ENCODE results near the gene FGF19. TPM values are rescaled to one million over a fixed set of nuclear protein-coding genes. Genes with fewer than 3 reads are reported as not detected.
A peak's percentile ranks its signal among the peaks of the same experiment; 100 is the strongest.

FGF19 gene
- total and polyA plus RNA-seq, 2 donors from 2014 or later, result not detected

DNA sequence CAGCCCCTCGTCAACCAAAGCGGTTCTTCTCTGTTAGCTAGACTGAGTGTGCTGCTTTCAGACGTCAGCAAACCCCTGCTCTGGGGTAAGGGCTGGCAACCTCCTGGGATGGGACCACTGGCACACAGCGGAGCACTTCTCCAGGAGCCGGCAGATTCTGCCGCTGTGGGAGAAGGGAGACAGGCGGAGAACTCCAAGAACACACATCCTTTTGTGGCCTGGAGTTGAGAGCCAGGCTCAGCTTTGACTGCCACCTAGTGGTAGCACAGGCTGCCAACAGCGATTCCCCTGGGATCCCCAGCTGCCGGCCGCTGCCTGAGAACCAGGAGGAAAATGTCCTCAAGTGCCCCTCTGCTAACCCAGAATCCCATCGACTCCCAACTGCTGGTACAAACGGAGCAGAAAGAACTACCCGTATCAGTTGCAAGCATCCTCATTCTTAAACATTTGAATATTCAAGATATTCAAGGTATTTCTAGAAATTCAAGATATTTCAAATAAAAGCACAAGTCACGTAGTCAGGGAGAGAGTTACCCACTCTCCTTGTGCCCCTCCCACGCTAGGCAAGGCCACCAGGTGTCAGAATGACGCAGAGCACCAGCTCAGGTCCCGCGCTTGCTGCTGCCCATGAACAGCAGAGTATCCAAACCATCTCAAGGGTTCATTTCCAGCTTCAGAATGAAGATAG, 33.5 kb downstream of the FGF19 start:
- TF ChIP-seq, protein P1, sequence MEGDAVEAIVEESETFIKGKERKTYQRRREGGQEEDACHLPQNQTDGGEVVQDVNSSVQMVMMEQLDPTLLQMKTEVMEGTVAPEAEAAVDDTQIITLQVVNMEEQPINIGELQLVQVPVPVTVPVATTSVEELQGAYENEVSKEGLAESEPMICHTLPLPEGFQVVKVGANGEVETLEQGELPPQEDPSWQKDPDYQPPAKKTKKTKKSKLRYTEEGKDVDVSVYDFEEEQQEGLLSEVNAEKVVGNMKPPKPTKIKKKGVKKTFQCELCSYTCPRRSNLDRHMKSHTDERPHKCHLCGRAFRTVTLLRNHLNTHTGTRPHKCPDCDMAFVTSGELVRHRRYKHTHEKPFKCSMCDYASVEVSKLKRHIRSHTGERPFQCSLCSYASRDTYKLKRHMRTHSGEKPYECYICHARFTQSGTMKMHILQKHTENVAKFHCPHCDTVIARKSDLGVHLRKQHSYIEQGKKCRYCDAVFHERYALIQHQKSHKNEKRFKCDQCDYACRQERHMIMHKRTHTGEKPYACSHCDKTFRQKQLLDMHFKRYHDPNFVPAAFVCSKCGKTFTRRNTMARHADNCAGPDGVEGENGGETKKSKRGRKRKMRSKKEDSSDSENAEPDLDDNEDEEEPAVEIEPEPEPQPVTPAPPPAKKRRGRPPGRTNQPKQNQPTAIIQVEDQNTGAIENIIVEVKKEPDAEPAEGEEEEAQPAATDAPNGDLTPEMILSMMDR (IDR thresholded peaks at IDR 0.05; ENCODE audit: borderline replicate concordance, extremely low read depth, insufficient read depth), result peak; percentile 94
- H3K9me3 ChIP-seq (ENCODE audit: control insufficient read depth in 2 of 3, insufficient read depth in 1 of 3, low read length in 3 of 3), result no peaks in the 10 kb centered on the region
- no peak overlapping the region for H3K9ac ChIP-seq (ENCODE audit: low read length in 3 of 3)
- FAIRE-seq, result no peak
- no peak overlapping the region for H3K4me3 ChIP-seq (ENCODE audit: low read length in 3 of 3)
- H3K27ac ChIP-seq (ENCODE audit: low read depth in 2 of 2, low read length in 2 of 2), result no peak overlapping the region
- H3K36me3 ChIP-seq (ENCODE audit: control insufficient read depth in 2 of 3, insufficient read depth in 3 of 3, low read length in 3 of 3), result peaks cover 0 to 20% (median 9%) of the 10 kb centered on the region in 3 donors
- intact Hi-C loops (cut with DNase I), result no loop called here
- H3K27me3 ChIP-seq (ENCODE audit: control insufficient read depth, insufficient read depth, low read length), result no peaks in the 10 kb centered on the region
- DNase-seq, result peak; percentile 90 to 93 (median 91)
- H3K4me1 ChIP-seq (ENCODE audit: control insufficient read depth in 2 of 3, insufficient read depth in 2 of 3, low read depth in 1 of 3, low read length in 3 of 3), result peaks cover 0 to 7% (median 6%) of the 10 kb centered on the region in 3 donors

DNA sequence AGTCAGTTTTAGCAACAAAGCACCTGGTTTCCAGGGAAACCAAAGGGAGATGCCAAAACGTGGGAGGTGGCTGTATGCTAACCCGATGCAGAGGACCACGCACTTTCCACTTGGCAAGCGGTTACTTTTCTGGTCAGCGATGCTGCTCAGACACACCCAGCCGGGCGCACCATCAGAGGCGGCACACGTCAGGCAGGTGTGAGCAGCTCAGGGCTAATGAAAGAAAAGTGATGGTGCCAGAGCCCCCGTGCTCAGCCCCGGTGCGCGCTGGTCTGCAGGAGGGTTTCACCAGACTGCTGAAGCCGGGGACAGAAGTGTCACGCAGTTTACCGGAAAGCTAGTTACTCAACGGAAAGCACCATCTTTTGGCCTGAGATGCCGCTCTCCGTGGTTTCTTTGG, 34.3 kb downstream of the FGF19 start:
- TF ChIP-seq, protein P1 (IDR thresholded peaks at IDR 0.05; ENCODE audit: borderline replicate concordance, extremely low read depth, insufficient read depth), result no peak
- H3K9me3 ChIP-seq (ENCODE audit: control insufficient read depth in 2 of 3, insufficient read depth in 1 of 3, low read length in 3 of 3), result no peaks in the 10 kb centered on the region
- peak in 1 of 5 donors; percentile 67 for DNase-seq
- H3K27me3 ChIP-seq (ENCODE audit: control insufficient read depth, insufficient read depth, low read length), result no peaks in the 10 kb centered on the region
- no peak overlapping the region for H3K9ac ChIP-seq (ENCODE audit: low read length in 3 of 3)
- H3K36me3 ChIP-seq (ENCODE audit: control insufficient read depth in 2 of 3, insufficient read depth in 3 of 3, low read length in 3 of 3), result peaks cover 0 to 22% (median 9%) of the 10 kb centered on the region in 3 donors
- H3K27ac ChIP-seq (ENCODE audit: low read depth in 2 of 2, low read length in 2 of 2), result no peak overlapping the region
- peaks cover 0 to 7% (median 5%) of the 10 kb centered on the region in 3 donors for H3K4me1 ChIP-seq (ENCODE audit: control insufficient read depth in 2 of 3, insufficient read depth in 2 of 3, low read depth in 1 of 3, low read length in 3 of 3)
- no peak for FAIRE-seq
- intact Hi-C loops (cut with DNase I), result no loop called here
- H3K4me3 ChIP-seq (ENCODE audit: low read length in 3 of 3), result no peak overlapping the region

DNA sequence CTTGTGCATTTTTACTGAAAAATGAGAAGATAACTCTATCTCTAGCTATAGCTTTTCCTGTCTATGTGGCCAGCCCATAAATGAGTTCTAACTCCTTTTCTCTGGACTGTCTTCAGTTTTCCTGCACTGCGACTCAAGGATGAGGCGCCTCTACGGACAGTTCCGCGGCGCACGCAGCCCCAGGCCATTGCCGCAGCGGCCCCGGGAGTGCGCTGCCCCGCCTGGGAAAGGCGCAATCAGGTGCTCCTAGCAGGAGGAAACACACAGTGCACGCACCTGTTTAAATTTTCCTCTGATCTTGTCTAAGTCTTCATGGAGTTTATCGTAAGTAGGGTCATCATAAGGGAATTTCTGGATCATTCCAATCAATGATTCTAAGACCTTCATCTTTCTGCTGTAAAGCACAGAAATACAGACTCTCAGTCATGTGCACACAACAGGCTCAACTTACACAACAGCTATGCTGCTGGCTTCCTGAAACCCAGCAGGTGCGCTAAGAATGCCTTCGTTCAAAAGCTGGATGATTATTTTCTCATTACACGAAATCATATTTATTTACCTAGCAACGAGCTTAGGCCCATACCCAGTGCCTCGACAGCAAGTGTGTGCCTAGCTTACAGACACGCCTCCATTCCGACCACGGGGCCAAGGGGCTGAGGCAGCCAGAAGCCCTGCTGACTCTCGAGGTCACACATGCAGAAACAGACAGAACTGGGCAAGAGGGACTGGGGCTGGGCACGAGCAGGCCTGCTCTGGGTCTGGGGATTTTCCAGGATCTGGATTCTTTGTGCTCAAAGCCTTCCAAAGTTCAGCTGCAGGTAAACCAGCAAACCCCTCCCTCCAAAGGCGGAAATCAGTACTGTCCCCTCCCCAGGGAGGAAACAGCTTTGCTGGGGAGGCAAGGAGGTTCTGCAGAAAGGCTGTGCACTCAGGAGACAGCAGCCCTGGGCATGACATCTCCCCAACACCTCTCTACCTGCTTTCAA, 35.9 kb downstream of the FGF19 start:
- intact Hi-C loops (cut with DNase I), result no loop called here
- DNase-seq (no peak), FAIRE-seq (no peak)
- Histone ChIP-seq H3K4me1 (ENCODE audit: control insufficient read depth in 2 of 3, insufficient read depth in 2 of 3, low read depth in 1 of 3, low read length in 3 of 3) (peaks cover 0 to 3% (median 0%) of the 10 kb centered on the region in 3 donors), H3K27ac (ENCODE audit: low read depth in 2 of 2, low read length in 2 of 2) (peak overlapping the region in 1 of 2 donors; percentile 2), H3K4me3 (ENCODE audit: low read length in 3 of 3) (no peak overlapping the region), H3K9me3 (ENCODE audit: control insufficient read depth in 2 of 3, insufficient read depth in 1 of 3, low read length in 3 of 3) (no peaks in the 10 kb centered on the region), H3K9ac (ENCODE audit: low read length in 3 of 3) (no peak overlapping the region), H3K27me3 (ENCODE audit: control insufficient read depth, insufficient read depth, low read length) (no peaks in the 10 kb centered on the region), H3K36me3 (ENCODE audit: control insufficient read depth in 2 of 3, insufficient read depth in 3 of 3, low read length in 3 of 3) (peaks cover 0 to 19% (median 9%) of the 10 kb centered on the region in 3 donors)
- TF ChIP-seq, protein P1 (IDR thresholded peaks at IDR 0.05; ENCODE audit: borderline replicate concordance, extremely low read depth, insufficient read depth), result no peak

Data from kidney (tissue), 14 donors.